ENCODE data around the gene IRF1.

Gene IRF1

DNA sequence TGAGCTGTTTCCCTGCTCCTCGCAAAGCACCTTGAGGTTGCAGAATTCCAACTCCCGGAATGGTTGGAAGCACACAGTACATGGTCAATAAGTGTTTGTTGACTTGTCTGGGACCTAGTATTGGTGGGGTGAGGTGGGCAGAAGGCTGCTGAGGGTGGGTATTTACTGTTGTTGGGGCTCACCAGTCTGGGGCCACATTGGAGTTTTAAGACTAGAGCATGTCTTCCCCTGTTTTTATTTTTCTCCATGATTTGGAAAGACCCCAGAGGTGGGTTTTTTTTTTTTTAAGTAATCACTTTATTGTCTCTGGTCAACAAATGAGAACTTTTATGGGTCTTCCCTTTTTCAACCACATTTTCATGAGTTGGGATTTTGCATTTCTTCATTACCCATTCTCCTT is 55.1 kb downstream of the IRF1 start:
- DNase-seq, result no peak

DNA sequence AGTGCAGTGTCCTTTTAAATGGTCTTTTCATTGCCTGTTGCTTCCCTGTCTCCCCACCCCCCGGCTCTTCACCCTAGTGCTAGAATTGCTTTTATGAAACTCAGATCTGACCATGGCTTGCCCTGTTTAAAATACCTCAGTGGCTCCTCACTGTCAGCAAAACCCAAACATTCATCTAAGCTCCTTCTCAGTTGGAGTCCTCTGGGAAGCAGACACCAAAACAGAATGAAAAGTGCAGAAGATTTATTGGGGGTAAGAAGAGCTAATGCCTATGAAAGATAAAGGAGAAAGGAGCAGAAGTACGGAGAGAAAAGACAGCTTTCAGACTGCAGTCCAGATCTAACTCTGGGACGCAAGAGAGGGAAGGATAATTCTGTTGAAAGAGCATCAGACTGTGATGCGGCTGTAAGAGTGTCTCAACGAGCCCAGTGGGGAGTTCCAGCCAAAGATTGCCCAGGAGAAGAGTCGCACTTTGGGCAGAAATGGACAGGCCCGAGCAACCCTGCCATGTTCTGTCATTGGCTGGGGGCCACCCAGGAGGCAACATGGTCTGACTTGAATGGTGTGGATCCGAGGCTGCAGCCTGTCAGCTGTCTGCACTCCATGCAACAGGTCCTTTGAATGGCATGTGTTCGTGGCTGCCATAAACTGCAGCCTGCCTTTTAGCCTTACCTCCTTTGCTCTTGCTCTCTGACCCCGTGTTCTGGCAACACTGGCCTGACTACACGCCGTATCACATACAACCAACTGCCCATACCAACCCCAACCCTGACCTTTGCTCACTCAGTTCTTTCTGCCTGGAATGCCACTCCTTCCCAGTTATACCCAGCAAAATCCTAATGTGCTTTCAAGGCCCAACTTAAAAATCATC is 55.9 kb downstream of the IRF1 start:
- no peak for DNase-seq

DNA sequence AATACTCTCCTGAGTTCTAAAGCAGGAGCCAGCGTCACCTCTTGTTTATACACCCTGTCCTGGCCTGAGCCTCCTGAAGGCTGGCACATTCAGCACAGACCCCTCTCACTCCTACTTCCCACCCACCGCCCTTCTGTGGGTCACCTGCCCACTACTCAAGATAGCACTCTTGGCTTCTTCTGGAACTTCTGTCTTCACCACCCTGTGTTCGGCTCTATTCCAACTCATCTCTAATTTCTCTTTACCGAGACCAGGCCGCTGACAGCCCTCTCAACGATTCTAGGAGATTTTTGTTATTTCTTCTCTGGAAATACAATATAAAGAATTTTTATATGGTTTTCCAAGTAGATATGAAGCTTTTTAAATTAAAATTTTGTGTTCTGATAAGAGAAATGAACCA is 57.4 kb downstream of the IRF1 start:
- no peak for DNase-seq

DNA sequence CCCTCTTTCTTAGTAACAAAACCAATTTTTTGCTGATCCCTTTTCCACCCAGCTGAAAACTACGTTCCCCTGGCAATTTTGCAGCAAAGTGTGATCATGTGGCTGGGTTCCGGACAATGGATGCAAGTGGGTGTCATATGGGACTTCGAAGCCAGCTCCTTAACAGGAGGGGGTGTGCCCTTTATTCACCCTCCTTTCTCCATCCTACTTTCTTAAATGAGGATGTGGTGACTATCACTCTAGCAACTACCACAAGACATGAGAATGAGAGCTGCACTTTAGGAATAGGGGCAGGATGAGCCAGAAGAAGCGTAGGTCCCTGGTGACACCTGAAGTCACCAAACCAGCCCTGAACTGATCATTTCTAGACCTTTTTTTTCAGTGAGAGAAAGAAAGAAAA is 58.9 kb downstream of the IRF1 start:
- no peak for DNase-seq
